HCT116 (cell line): ENCODE results near the gene ZNF346. TPM values are rescaled to one million over a fixed set of nuclear protein-coding genes. Genes with fewer than 3 reads are reported as not detected.
"Not testable (repeated sequence)": the region's sequence is repeated elsewhere in the genome, so short reads cannot be mapped to it uniquely, and the experiment has no call there.

Experiments
- ATAC-seq: fragments of 200-7000 bp; cut with Tn5 transposase; 2 replicates; pipeline ENCODE4 v1.9.1; 2020; ENCODE audit warnings: mild to moderate bottlenecking, moderate library complexity
- BruUV-seq: library from RNA; stranded (reverse); fragments of 400-500 nt; replicated peaks from 2 replicates; lab custom pipeline; 2021; lab: Mats Ljungman, UMichigan
- CTCF ChIA-PET: fragments of 300-600 bp; sonication (Branson Sonifier 250); formaldehyde crosslinking; loops from one replicate; lab custom pipeline; 2021; ENCODE audit warnings: antibody characterized with exemption; lab: Charles Lee
- POLR2A ChIA-PET: fragments of 300-600, 350-600 bp; sonication (Branson Sonifier 250); formaldehyde crosslinking; loops from one replicate; lab custom pipeline; 2021; ENCODE audit warnings: antibody characterized with exemption; lab: Charles Lee
- RAD21 ChIA-PET, 2 experiments: fragments of 300-600 bp; sonication (Branson Sonifier 250); formaldehyde crosslinking; loops; one replicate each; lab custom pipeline; 2023; ENCODE audit warnings: low total read pairs in 2 of 2; ENCODE audit not compliant: uncharacterized antibody in 2 of 2, unreplicated experiment in 2 of 2, low non-redundant PET in 1 of 2; lab: Charles Lee
- DNase-seq: peaks from one replicate; pipeline ENCODE4 v3.0.0-alpha.2; 2010; ENCODE audit warnings: low read depth, low spot score
- H2AFZ ChIP-seq: fragments of 200-600 bp; shearing (Covaris generic), sonication (generic); 2 replicates; pipeline ENCODE4 v1.6.1; 2017; ENCODE audit warnings: low read depth, mixed run types, mixed read lengths, antibody characterized with exemption, low read length; ENCODE audit not compliant: poor library complexity, severe bottlenecking
- H3K27ac ChIP-seq: 2 replicates; pipeline ENCODE4 v1.5.1; 2012; ENCODE audit warnings: low read depth, low read length
- H3K27me3 ChIP-seq: fragments of 200-600 bp; sonication (generic); 2 replicates; pipeline ENCODE4 v1.6.1; 2016; ENCODE audit warnings: mixed run types, low read length, mixed read lengths; ENCODE audit not compliant: insufficient read depth
- H3K36me3 ChIP-seq, 2 experiments: fragments of 200-500 bp in 1 of 2; fragments of 200-600 bp in 1 of 2; sonication (Bioruptor generic) in 1 of 2; sonication (generic) in 1 of 2; 2 replicates each; pipeline versions ENCODE4 v1.5.1 to v1.6.1; 2014 to 2016; ENCODE audit warnings: low read length in 2 of 2, inconsistent platforms in 1 of 2, mixed read lengths in 1 of 2, mixed run types in 1 of 2; ENCODE audit not compliant: insufficient read depth in 2 of 2, control insufficient read depth in 1 of 2
- H3K4me1 ChIP-seq, 2 experiments: fragments of 200-600 bp in 1 of 2; sonication (generic) in 1 of 2; 2 replicates each; pipeline versions ENCODE4 v1.5.1 to v1.6.1; 2012 to 2017; ENCODE audit warnings: low read length in 2 of 2, inconsistent platforms in 1 of 2, mild to moderate bottlenecking in 1 of 2, mixed read lengths in 1 of 2, mixed run types in 1 of 2, moderate library complexity in 1 of 2; ENCODE audit not compliant: insufficient read depth in 2 of 2, control insufficient read depth in 1 of 2
- H3K4me2 ChIP-seq: fragments of 200-600 bp; sonication (generic); 2 replicates; pipeline ENCODE4 v1.6.1; 2017; ENCODE audit warnings: mixed run types, low read length, mixed read lengths
- H3K4me3 ChIP-seq, 2 experiments: fragments of 200-600 bp in 1 of 2; sonication (generic) in 1 of 2; replicated peaks in 1 of 2; 2 replicates each; pipeline ENCODE4 v1.5.1; 2011 to 2016; ENCODE audit warnings: low read length in 2 of 2, control low read depth in 1 of 2, low read depth in 1 of 2, mild to moderate bottlenecking in 1 of 2, mixed read lengths in 1 of 2, mixed run types in 1 of 2
- H3K79me2 ChIP-seq: fragments of 200-600 bp; sonication (generic); 2 replicates; pipeline ENCODE4 v1.6.1; 2017; ENCODE audit warnings: mild to moderate bottlenecking, mixed run types, low read length, moderate library complexity, mixed read lengths; ENCODE audit not compliant: insufficient read depth
- H3K9ac ChIP-seq: fragments of 200-600 bp; sonication (generic); 2 replicates; pipeline ENCODE4 v1.6.1; 2016; ENCODE audit warnings: low read length, mixed read lengths
- H3K9me2 ChIP-seq: fragments of 200-600 bp; sonication (generic), shearing (Covaris generic); 2 replicates; pipeline ENCODE4 v1.6.1; 2017; ENCODE audit warnings: mixed run types, mild to moderate bottlenecking, moderate library complexity; ENCODE audit not compliant: insufficient read depth
- H3K9me3 ChIP-seq, 2 experiments: fragments of 200-500 bp in 1 of 2; fragments of 200-600 bp in 1 of 2; sonication (Bioruptor generic) in 1 of 2; sonication (generic) in 1 of 2; 2 replicates each; pipeline ENCODE4 v1.6.1; 2014 to 2017; ENCODE audit warnings: low read length in 2 of 2, mixed read lengths in 2 of 2, inconsistent platforms in 1 of 2, low read depth in 1 of 2, mild to moderate bottlenecking in 1 of 2, mixed run types in 1 of 2, moderate library complexity in 1 of 2; ENCODE audit not compliant: control insufficient read depth in 1 of 2, insufficient read depth in 1 of 2
- H4K20me1 ChIP-seq: fragments of 200-600 bp; sonication (generic), shearing (Covaris generic); 2 replicates; pipeline ENCODE4 v1.6.1; 2017; ENCODE audit warnings: mixed run types, mild to moderate bottlenecking, moderate library complexity; ENCODE audit not compliant: insufficient read depth
- EZH2phosphoT487 ChIP-seq: fragments of 200-600 bp; IDR thresholded peaks from 2 replicates; pipeline ENCODE4 v1.6.1; 2018; ENCODE audit warnings: antibody characterized with exemption, borderline replicate concordance
- MAX ChIP-seq: IDR thresholded peaks from 2 replicates; pipeline ENCODE4 v1.6.1; 2012
- intact Hi-C: fragments of 100-400 bp; cut with micrococcal nuclease; formaldehyde crosslinking; loops from 2 replicates; pipeline ENCODE4 v1.10.0; 2022
- total RNA-seq: library from RNA; stranded (reverse); gene quantifications from one replicate; pipeline ENCODE4 v1.2.1, GENCODE V29; 2021; ENCODE audit not compliant: unreplicated experiment

The ZNF346 gene
- total RNA-seq, 1 experiment from 2014 or later, result 13.7 TPM

GRCh38 chr5:176987583-176987982, 34.9 kb upstream of the ZNF346 start:
- intact Hi-C loops, result no loop called here
- no peaks in the 10 kb centered on the region; the same call in 1 of the 2 replicates for H4K20me1 ChIP-seq
- H3K4me1 ChIP-seq, result no peaks in the 10 kb centered on the region
- peaks cover 81% of the 10 kb centered on the region for H3K79me2 ChIP-seq
- ATAC-seq, result no peak
- H3K36me3 ChIP-seq, result peaks cover 0 to 7% of the 10 kb centered on the region in 2 experiments; a peak in 1 of 4 replicates
- BruUV-seq, result no TSS peak
- H3K27ac ChIP-seq, result no peak overlapping the region
- TF ChIP-seq EZH2phosphoT487 (no peak), MAX (no peak)
- H3K27me3 ChIP-seq, result no peaks in the 10 kb centered on the region
- H3K4me2 ChIP-seq, result no peak overlapping the region
- ChIA-PET CTCF (no interaction called here), POLR2A (no interaction called here), RAD21 (no interaction called here)
- H3K9me3 ChIP-seq, result no peaks in the 10 kb centered on the region
- H3K9me2 ChIP-seq, result no peaks in the 10 kb centered on the region
- no peak for DNase-seq
- H2AFZ ChIP-seq, result no peak overlapping the region
- H3K9ac ChIP-seq, result no peak overlapping the region
- H3K4me3 ChIP-seq, result no peak overlapping the region

- H3K27me3 ChIP-seq, BruUV-seq, H3K9ac ChIP-seq, POLR2A ChIA-PET, H3K27ac ChIP-seq, H3K4me1 ChIP-seq, H4K20me1 ChIP-seq, intact Hi-C loops, H3K4me3 ChIP-seq, H3K9me2 ChIP-seq, H2AFZ ChIP-seq, H3K4me2 ChIP-seq, H3K36me3 ChIP-seq, RAD21 ChIA-PET, ATAC-seq, DNase-seq, H3K9me3 ChIP-seq: not testable (repeated sequence)
- CTCF ChIA-PET, result interaction anchor here (0.7 kb wide), 1 partner anchor 26 kb away, joined by 3 read pairs; no protein-coding TSS in a partner anchor
- H3K79me2 ChIP-seq, result peaks cover 98% of the 10 kb centered on the region
Measured at GRCh38 chr5:176993081-176993480, 29.4 kb upstream of the ZNF346 start.
